ENCODE results near the gene WDR74. TPM values are rescaled to one million over a fixed set of nuclear protein-coding genes. Genes with fewer than 3 reads are reported as not detected.

The WDR74 gene
- total and polyA plus RNA-seq, 2 of the 13 experiments (the other 11 are each of a cell fraction or from before 2014, with no cell fraction given) = 77.0 to 83.3 TPM

- TF ChIP-seq KMT2A (CRISPR knock-in tag; IDR thresholded peaks at IDR 0.05) (peak; percentile 96), GABPA (IDR thresholded peaks at IDR 0.05; ENCODE audit: low read depth, low read length) (no peak; the same call in 1 of the 2 replicates), GABPA (CRISPR knock-in tag; IDR thresholded peaks at IDR 0.05; ENCODE audit: low read depth) (0 out of 2 replicates have a peak, but pooled peaks have one; percentile 16), ZNF329 (CRISPR knock-in tag; IDR thresholded peaks at IDR 0.05; ENCODE audit: low read depth) (peak; percentile 74; the same call in 1 of the 2 replicates), ZNF24 (IDR thresholded peaks at IDR 0.05) (no peak), ZNF33B (CRISPR knock-in tag; IDR thresholded peaks at IDR 0.05) (0 out of 2 replicates have a peak, but pooled peaks have one; percentile 59), TBP (CRISPR knock-in tag; IDR thresholded peaks at IDR 0.05) (0 out of 2 replicates have a peak, but pooled peaks have one; percentile 58), THAP7 (CRISPR knock-in tag; IDR thresholded peaks at IDR 0.05) (no peak), RCOR2 (CRISPR knock-in tag; IDR thresholded peaks at IDR 0.05) (no peak), HCFC1 (IDR thresholded peaks at IDR 0.05; ENCODE audit: low read depth, low read length) (peak; percentile 45; the same call in 1 of the 2 replicates), ZNF687 (CRISPR knock-in tag; IDR thresholded peaks at IDR 0.05) (peak; percentile 82), ZNF792 (CRISPR knock-in tag; IDR thresholded peaks at IDR 0.05) (peak; percentile 93), SNAI1 (CRISPR knock-in tag; IDR thresholded peaks at IDR 0.05; ENCODE audit: borderline replicate concordance) (no peak; the same call in 1 of the 2 replicates), E2F5 (CRISPR knock-in tag; conservative IDR thresholded peaks at IDR 0.05) (peak; percentile 78; the same call in 1 of the 2 replicates), SPEN (CRISPR knock-in tag; IDR thresholded peaks at IDR 0.05; ENCODE audit: low read depth) (peak; percentile 80)
- TF ChIP-seq, protein P1, sequence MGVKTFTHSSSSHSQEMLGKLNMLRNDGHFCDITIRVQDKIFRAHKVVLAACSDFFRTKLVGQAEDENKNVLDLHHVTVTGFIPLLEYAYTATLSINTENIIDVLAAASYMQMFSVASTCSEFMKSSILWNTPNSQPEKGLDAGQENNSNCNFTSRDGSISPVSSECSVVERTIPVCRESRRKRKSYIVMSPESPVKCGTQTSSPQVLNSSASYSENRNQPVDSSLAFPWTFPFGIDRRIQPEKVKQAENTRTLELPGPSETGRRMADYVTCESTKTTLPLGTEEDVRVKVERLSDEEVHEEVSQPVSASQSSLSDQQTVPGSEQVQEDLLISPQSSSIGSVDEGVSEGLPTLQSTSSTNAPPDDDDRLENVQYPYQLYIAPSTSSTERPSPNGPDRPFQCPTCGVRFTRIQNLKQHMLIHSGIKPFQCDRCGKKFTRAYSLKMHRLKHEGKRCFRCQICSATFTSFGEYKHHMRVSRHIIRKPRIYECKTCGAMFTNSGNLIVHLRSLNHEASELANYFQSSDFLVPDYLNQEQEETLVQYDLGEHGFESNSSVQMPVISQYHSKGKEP (CRISPR knock-in tag; IDR thresholded peaks at IDR 0.05) = peak; percentile 74; the same call in 1 of the 2 replicates
- TF ChIP-seq, protein P2, sequence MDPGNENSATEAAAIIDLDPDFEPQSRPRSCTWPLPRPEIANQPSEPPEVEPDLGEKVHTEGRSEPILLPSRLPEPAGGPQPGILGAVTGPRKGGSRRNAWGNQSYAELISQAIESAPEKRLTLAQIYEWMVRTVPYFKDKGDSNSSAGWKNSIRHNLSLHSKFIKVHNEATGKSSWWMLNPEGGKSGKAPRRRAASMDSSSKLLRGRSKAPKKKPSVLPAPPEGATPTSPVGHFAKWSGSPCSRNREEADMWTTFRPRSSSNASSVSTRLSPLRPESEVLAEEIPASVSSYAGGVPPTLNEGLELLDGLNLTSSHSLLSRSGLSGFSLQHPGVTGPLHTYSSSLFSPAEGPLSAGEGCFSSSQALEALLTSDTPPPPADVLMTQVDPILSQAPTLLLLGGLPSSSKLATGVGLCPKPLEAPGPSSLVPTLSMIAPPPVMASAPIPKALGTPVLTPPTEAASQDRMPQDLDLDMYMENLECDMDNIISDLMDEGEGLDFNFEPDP (CRISPR knock-in tag; conservative IDR thresholded peaks at IDR 0.05) = no peak
Measured at GRCh38 chr11:62805076-62805892, 34.1 kb downstream of the WDR74 start, which contains the start of gene NXF1 (continued).

Data from HepG2 (cell line).